HG03378 (cell line): ENCODE data around the gene C10orf53.

Experiments
- ATAC-seq: cut with Tn5 transposase; IDR thresholded peaks from one replicate; pipeline ENCODE4 v1.9.1; 2021; ENCODE audit warnings: mild to moderate bottlenecking, moderate library complexity; ENCODE audit not compliant: unreplicated experiment

The C10orf53 gene

GRCh38 chr10:49679480-49679893 lies at the start of gene C10orf53:
Gene C10orf53, plus strand, starts transcription at chr10:49679651. Its CDS starts 47 bp downstream, at chr10:49679698.
- ATAC-seq = no peak

- no peak for ATAC-seq
These were observed 47.5 kb upstream of the C10orf53 start for GRCh38 chr10:49631975-49632374.

GRCh38 chr10:49632406-49633317 lies 46.8 kb upstream of the C10orf53 start:
- ATAC-seq = no peak

- ATAC-seq = no peak
These were observed 46.0 kb upstream of the C10orf53 start for GRCh38 chr10:49633327-49634068.

- no peak for ATAC-seq
These were observed 45.3 kb upstream of the C10orf53 start for GRCh38 chr10:49634069-49634660.

GRCh38 chr10:49642311-49642710 lies 37.1 kb upstream of the C10orf53 start:
- no peak for ATAC-seq

- ATAC-seq = no peak
These were observed 36.0 kb upstream of the C10orf53 start for GRCh38 chr10:49643241-49644034.

- no peak for ATAC-seq
These were observed 35.3 kb upstream of the C10orf53 start for GRCh38 chr10:49644035-49644646.

- ATAC-seq = no peak
These were observed 34.0 kb upstream of the C10orf53 start for GRCh38 chr10:49645417-49645816.

GRCh38 chr10:49645871-49646870 lies 33.3 kb upstream of the C10orf53 start:
- no peak for ATAC-seq

GRCh38 chr10:49647554-49647953 lies 31.9 kb upstream of the C10orf53 start:
- no peak for ATAC-seq

- ATAC-seq = no peak
These were observed 31.3 kb upstream of the C10orf53 start for GRCh38 chr10:49647985-49648795.

- no peak for ATAC-seq
These were observed 30.2 kb upstream of the C10orf53 start for GRCh38 chr10:49649294-49649693.

- no peak for ATAC-seq
These were observed 29.3 kb upstream of the C10orf53 start for GRCh38 chr10:49649936-49650723.

GRCh38 chr10:49650724-49651034 lies 28.8 kb upstream of the C10orf53 start:
- no peak for ATAC-seq

- ATAC-seq = no peak
These were observed 28.2 kb upstream of the C10orf53 start for GRCh38 chr10:49651039-49651835.

GRCh38 chr10:49651917-49652316 lies 27.5 kb upstream of the C10orf53 start:
- ATAC-seq = no peak
